RKO (cell line): ENCODE data around the gene TRIO.

Experiments
- DNase-seq: peaks from one replicate; pipeline ENCODE4 v3.0.0-alpha.2; 2016; ENCODE audit warnings: low spot score

The TRIO gene

GRCh38 chr5:14394365-14394764 lies 251.2 kb downstream of the TRIO start:
- no peak for DNase-seq

GRCh38 chr5:14395411-14395810 lies 252.3 kb downstream of the TRIO start:
- DNase-seq, result no peak

GRCh38 chr5:14396066-14396465 lies 252.9 kb downstream of the TRIO start:
- DNase-seq, result no peak

GRCh38 chr5:14396737-14397136 lies 253.6 kb downstream of the TRIO start:
- DNase-seq, result no peak

- no peak for DNase-seq
Observed at GRCh38 chr5:14397717-14398116, 254.6 kb downstream of the TRIO start.

GRCh38 chr5:14399054-14399692 lies 256.0 kb downstream of the TRIO start:
- DNase-seq, result peak; percentile 59

- DNase-seq, result no peak
Observed at GRCh38 chr5:14400085-14400484, 256.9 kb downstream of the TRIO start.

- DNase-seq, result no peak
Observed at GRCh38 chr5:14400611-14401010, 257.5 kb downstream of the TRIO start.

GRCh38 chr5:14401639-14402038 lies 258.5 kb downstream of the TRIO start:
- DNase-seq, result no peak

- no peak for DNase-seq
Observed at GRCh38 chr5:14402424-14402823, 259.3 kb downstream of the TRIO start.

- no peak for DNase-seq
Observed at GRCh38 chr5:14404780-14405179, 261.6 kb downstream of the TRIO start.

- DNase-seq, result no peak
Observed at GRCh38 chr5:14405267-14405666, 262.1 kb downstream of the TRIO start.

- DNase-seq, result no peak
Observed at GRCh38 chr5:14405706-14406553, 262.8 kb downstream of the TRIO start.

- DNase-seq, result peak; percentile 74
Observed at GRCh38 chr5:14406554-14406849, 263.4 kb downstream of the TRIO start.

- no peak for DNase-seq
Observed at GRCh38 chr5:14407051-14407450, 263.9 kb downstream of the TRIO start.

GRCh38 chr5:14407746-14408175 lies 264.6 kb downstream of the TRIO start:
- DNase-seq, result no peak

- DNase-seq, result peak; percentile 29
Observed at GRCh38 chr5:14408969-14409586, 265.9 kb downstream of the TRIO start.

- no peak for DNase-seq
Observed at GRCh38 chr5:14410068-14410393, 266.9 kb downstream of the TRIO start.

GRCh38 chr5:14410394-14411201 lies 267.5 kb downstream of the TRIO start:
- no peak for DNase-seq

- no peak for DNase-seq
Observed at GRCh38 chr5:14411216-14411615, 268.1 kb downstream of the TRIO start.

GRCh38 chr5:14413331-14413750 lies 270.2 kb downstream of the TRIO start:
- DNase-seq, result no peak

- no peak for DNase-seq
Observed at GRCh38 chr5:14414007-14414406, 270.9 kb downstream of the TRIO start.

- no peak for DNase-seq
Observed at GRCh38 chr5:14414656-14415023, 271.5 kb downstream of the TRIO start.
